Fibroblast of skin of right quadriceps (primary cell): ENCODE results near the gene KRTAP10-8.
"Not testable (repeated sequence)": the region's sequence is repeated elsewhere in the genome, so short reads cannot be mapped to it uniquely, and the experiment has no call there.

Experiments
- DNase-seq: peaks from one replicate; pipeline ENCODE4 v3.0.0-alpha.2; 2013

The KRTAP10-8 gene

GRCh38 chr21:44579833-44580144, 32.1 kb upstream of the KRTAP10-8 start:
- DNase-seq: no peak

GRCh38 chr21:44580231-44580821, 31.6 kb upstream of the KRTAP10-8 start, which contains the start of gene KRTAP10-5:
TSS of gene KRTAP10-5 (minus strand) at chr21:44580604. CDS start at chr21:44580578, 26 bp downstream.
- DNase-seq: not testable (repeated sequence)

- no peak for DNase-seq
Observed at GRCh38 chr21:44581158-44581557, 30.7 kb upstream of the KRTAP10-8 start.

GRCh38 chr21:44582055-44582454, 29.8 kb upstream of the KRTAP10-8 start:
- no peak for DNase-seq

GRCh38 chr21:44583089-44583799, 28.6 kb upstream of the KRTAP10-8 start:
- DNase-seq: no peak

- DNase-seq: no peak
Observed at GRCh38 chr21:44583800-44584147, 28.1 kb upstream of the KRTAP10-8 start.

- DNase-seq: no peak
Observed at GRCh38 chr21:44585892-44586291, 26.0 kb upstream of the KRTAP10-8 start.

GRCh38 chr21:44589094-44589493, 22.8 kb upstream of the KRTAP10-8 start:
- no peak for DNase-seq

GRCh38 chr21:44589586-44590305, 22.1 kb upstream of the KRTAP10-8 start:
- no peak for DNase-seq

- no peak for DNase-seq
Observed at GRCh38 chr21:44590311-44590721, 21.6 kb upstream of the KRTAP10-8 start.

- DNase-seq: not testable (repeated sequence)
Observed at GRCh38 chr21:44590897-44591800, 20.7 kb upstream of the KRTAP10-8 start.

- not testable (repeated sequence) for DNase-seq
Observed at GRCh38 chr21:44591801-44592130, 20.1 kb upstream of the KRTAP10-8 start.

GRCh38 chr21:44592446-44593311, 19.2 kb upstream of the KRTAP10-8 start, which contains the start of gene KRTAP10-6:
TSS of gene KRTAP10-6 (minus strand) at chr21:44592505. CDS start at chr21:44592484, 21 bp downstream.
- DNase-seq: no peak

GRCh38 chr21:44593598-44594405, 18.1 kb upstream of the KRTAP10-8 start:
- DNase-seq: no peak

GRCh38 chr21:44594406-44594916, 17.4 kb upstream of the KRTAP10-8 start:
- no peak for DNase-seq

GRCh38 chr21:44595524-44595923, 16.4 kb upstream of the KRTAP10-8 start:
- no peak for DNase-seq

- DNase-seq: no peak
Observed at GRCh38 chr21:44596068-44596725, 15.7 kb upstream of the KRTAP10-8 start.

- DNase-seq: no peak
Observed at GRCh38 chr21:44598061-44598460, 13.8 kb upstream of the KRTAP10-8 start.

GRCh38 chr21:44599264-44600029, 12.4 kb upstream of the KRTAP10-8 start:
- DNase-seq: no peak
